Stimulated activated CD4-positive, alpha-beta T cell treated with anti-CD3 and anti-CD28 coated beads, TNF-alpha, amount 100 ng/mL, for 4 hours (primary cell): ENCODE data around the gene LRRC61.

Experiments used
- DNase-seq, 3 experiments: peaks; one replicate each; pipeline ENCODE4 v3.0.0-alpha.2; 2020; ENCODE audit warnings: low read depth in 3 of 3

The LRRC61 gene

GRCh38 chr7:150332852-150333635 is 9.9 kb downstream of the LRRC61 start:
- DNase-seq = no peak

- no peak for DNase-seq
Measured at GRCh38 chr7:150333659-150334058, 10.5 kb downstream of the LRRC61 start.

GRCh38 chr7:150334108-150334507 is 11.0 kb downstream of the LRRC61 start:
- no peak for DNase-seq

GRCh38 chr7:150335108-150335773 is 12.1 kb downstream of the LRRC61 start:
- DNase-seq = no peak

GRCh38 chr7:150335774-150336112 is 12.6 kb downstream of the LRRC61 start:
- DNase-seq = no peak

GRCh38 chr7:150336746-150337145 is 13.6 kb downstream of the LRRC61 start:
- DNase-seq = no peak

GRCh38 chr7:150337179-150337578 is 14.0 kb downstream of the LRRC61 start:
- DNase-seq = no peak

- DNase-seq = no peak
Measured at GRCh38 chr7:150337659-150338081, 14.5 kb downstream of the LRRC61 start.

- DNase-seq = no peak
Measured at GRCh38 chr7:150338166-150338829, 15.1 kb downstream of the LRRC61 start.

GRCh38 chr7:150339409-150339809 is 16.3 kb downstream of the LRRC61 start:
- DNase-seq = no peak

GRCh38 chr7:150340024-150340749 is 17.0 kb downstream of the LRRC61 start:
- no peak for DNase-seq

- no peak for DNase-seq
Measured at GRCh38 chr7:150340875-150341262, 17.7 kb downstream of the LRRC61 start.

GRCh38 chr7:150341263-150342120 is 18.3 kb downstream of the LRRC61 start, which contains the start of gene RARRES2:
Gene RARRES2 (minus strand): TSS chr7:150341629. CDS start chr7:150340609, 1,020 bp downstream.
- DNase-seq = no peak

- no peak for DNase-seq
Measured at GRCh38 chr7:150342121-150342408, 18.9 kb downstream of the LRRC61 start.

- DNase-seq = no peak
Measured at GRCh38 chr7:150343225-150343624, 20.1 kb downstream of the LRRC61 start.

- no peak for DNase-seq
Measured at GRCh38 chr7:150344299-150344698, 21.1 kb downstream of the LRRC61 start.

- DNase-seq = no peak
Measured at GRCh38 chr7:150345012-150345411, 21.9 kb downstream of the LRRC61 start.

GRCh38 chr7:150346922-150347321 is 23.8 kb downstream of the LRRC61 start:
- DNase-seq = no peak

- DNase-seq = no peak
Measured at GRCh38 chr7:150351587-150352194, 28.5 kb downstream of the LRRC61 start.

GRCh38 chr7:150355666-150356059 is 32.5 kb downstream of the LRRC61 start:
- DNase-seq = no peak
